ENCODE results near the gene MRFAP1.

The MRFAP1 gene

GRCh38 chr4:6640292-6641163 is at the start of gene MRFAP1:
MRFAP1 (plus strand) TSS chr4:6640685; CDS start chr4:6640863, 178 bp downstream.
- DNase-seq (ENCODE audit: low read depth in 3 of 3, low spot score in 1 of 3), result peak; percentile 83 to 89 (median 84)

GRCh38 chr4:6591313-6591712 is 49.2 kb upstream of the MRFAP1 start:
- no peak for DNase-seq (ENCODE audit: low read depth in 3 of 3, low spot score in 1 of 3)

DNA sequence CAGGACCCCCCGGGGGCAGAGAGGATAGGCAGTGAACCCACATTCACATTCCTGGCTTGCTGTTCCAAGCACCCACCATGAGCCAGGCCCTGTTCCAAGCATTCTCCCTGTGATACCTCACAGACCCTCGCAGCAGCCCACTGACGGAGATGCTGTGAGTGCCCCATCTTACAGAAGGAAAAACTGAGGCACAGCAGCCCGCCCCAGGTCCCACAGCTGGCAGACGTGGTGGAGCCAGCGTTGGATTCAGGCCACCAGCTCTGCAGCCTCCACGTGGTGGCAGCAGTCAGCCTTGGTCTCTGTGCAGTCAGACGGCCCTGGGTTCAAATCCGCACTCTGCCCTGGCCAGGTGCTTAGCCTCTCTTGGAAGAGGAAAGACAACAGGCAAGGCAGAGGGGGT is 48.7 kb upstream of the MRFAP1 start:
- DNase-seq (ENCODE audit: low read depth in 3 of 3, low spot score in 1 of 3), result no peak

GRCh38 chr4:6592804-6593563 is 47.5 kb upstream of the MRFAP1 start:
- no peak for DNase-seq (ENCODE audit: low read depth in 3 of 3, low spot score in 1 of 3)

DNA sequence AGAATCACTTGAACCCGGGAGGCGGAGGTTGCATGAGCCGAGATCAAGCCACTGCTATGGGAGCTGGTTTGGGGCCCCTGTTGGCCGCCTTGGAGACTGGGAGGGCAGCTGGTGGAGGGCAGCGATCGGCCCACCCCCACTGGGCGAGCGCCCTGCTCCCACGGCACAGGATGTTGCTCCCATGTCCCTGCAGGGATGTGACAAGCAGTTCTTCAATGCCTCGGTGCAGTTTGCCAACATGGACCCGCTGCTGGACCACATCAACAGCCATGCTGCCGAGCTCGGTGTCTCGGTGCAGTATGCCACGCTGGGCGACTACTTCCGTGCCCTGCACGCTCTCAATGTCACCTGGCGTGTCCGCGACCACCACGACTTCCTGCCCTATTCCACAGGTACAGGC is 46.1 kb upstream of the MRFAP1 start:
- no peak for DNase-seq (ENCODE audit: low read depth in 3 of 3, low spot score in 1 of 3)

DNA sequence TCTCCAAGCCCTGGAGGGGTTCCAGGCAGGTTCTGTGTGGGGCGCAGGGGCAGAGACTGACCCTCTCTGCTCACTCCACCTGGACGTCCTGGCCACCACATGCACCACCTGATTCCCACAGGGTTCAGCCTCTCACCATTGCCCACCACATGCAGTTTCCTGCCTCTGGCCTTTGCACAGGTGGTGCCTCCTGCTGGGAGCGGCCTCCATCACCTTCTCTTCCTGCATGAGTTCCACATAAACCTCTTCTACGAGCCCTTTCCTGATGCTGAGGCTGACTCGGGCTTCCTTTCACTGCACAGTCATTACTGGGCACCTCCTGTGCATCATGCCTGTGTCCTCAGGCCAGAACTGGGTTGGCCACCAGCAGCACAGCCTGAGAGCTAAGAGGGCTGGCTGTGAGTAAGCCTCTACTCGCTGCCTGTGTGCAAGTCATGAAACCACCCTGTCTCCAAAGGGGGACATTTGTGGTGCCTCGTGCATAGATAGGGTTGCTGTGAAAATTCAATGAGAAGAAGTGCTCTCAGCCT is 45.6 kb upstream of the MRFAP1 start:
- no peak for DNase-seq (ENCODE audit: low read depth in 3 of 3, low spot score in 1 of 3)

DNA sequence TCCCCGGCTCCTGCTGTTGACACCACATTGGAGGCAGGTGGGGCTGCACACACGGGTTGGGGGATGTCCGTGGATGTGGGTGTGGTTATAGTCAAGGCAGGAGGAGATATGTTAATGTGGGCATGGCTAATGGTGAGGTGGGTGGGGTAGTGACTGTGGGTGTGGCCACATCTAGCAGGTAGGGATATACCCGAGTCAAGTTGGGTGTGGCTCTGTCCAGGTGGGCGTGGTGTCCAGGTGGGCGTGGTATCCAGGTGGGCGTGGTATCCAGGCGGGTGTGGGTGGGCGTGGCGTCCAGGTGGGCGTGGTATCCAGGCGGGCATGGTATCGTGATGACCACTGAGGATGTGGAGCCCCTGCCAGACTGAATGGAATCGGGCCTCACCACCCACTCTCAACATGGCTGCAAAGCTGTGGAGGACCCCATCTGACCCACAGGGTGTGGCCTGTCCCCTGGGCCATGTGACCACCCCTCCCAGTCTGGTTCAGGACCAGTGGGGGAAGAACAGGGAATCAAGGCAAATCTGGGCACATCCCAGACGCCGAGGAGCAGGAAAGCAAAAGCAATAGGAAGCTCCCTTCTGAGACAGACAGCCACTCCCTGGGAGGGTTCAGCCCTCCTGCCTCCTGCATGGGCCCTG is 44.5 kb upstream of the MRFAP1 start:
- no peak for DNase-seq (ENCODE audit: low read depth in 3 of 3, low spot score in 1 of 3)

DNA sequence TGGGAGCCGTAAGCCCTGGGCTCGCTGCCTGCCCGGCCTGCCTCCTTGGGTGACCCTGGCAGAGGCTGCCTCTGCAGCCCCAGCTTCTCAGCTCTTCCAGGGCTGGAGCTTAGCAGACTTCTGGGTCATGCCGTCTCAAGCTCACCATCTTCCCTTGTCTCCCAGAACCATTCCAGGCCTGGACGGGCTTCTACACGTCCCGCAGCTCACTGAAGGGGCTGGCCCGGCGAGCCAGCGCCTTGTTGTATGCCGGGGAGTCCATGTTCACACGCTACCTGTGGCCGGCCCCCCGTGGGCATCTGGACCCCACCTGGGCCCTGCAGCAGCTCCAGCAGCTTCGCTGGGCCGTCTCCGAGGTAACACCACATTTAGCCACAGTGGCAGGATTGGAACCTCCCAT is 43.5 kb upstream of the MRFAP1 start:
- no peak for DNase-seq (ENCODE audit: low read depth in 3 of 3, low spot score in 1 of 3)

- no peak for DNase-seq (ENCODE audit: low read depth in 3 of 3, low spot score in 1 of 3)
These were observed 42.4 kb upstream of the MRFAP1 start for GRCh38 chr4:6598127-6598526.

DNA sequence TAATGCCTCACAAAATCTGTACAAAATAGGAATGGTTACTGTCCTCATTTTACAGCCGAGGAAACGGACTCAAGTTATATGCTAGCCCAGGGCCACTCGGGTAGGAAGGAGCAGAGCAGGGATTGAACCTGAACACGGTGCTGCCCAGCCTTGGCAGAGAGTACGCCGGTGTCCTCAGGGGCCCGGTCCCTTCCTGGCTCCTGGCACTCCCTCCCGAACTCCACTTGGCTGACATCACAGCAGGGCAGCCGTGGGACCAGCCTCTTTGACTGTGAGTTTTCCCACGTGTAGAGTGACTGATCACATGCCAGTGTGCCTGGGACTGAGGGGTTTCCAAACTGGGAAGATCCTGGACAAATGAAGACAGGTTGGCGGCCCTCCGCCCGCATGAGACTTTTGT is 41.8 kb upstream of the MRFAP1 start:
- no peak for DNase-seq (ENCODE audit: low read depth in 3 of 3, low spot score in 1 of 3)

GRCh38 chr4:6601661-6602250 is 38.7 kb upstream of the MRFAP1 start:
- DNase-seq (ENCODE audit: low read depth in 3 of 3, low spot score in 1 of 3), result no peak

DNA sequence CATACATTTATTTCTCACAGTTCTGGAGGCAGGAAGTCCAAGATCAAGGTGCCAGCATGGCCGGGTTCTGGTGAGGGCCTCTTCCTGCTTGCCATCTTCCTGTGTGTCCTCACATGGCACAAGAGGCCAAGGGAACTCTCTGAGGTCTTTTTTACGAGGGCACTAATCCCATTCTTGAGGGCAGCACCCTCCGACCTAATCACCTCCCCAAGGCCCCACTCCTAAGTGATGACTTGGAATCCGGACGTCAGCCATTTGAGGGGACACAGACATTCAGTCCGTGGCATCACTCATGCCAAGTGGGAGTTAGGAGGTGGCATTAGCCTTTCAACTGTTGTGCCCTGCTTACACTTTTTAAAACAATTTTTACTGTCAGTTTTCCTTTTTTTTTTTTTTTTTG is 38.2 kb upstream of the MRFAP1 start:
- no peak for DNase-seq (ENCODE audit: low read depth in 3 of 3, low spot score in 1 of 3)

- DNase-seq (ENCODE audit: low read depth in 3 of 3, low spot score in 1 of 3), result no peak
These were observed 37.4 kb upstream of the MRFAP1 start for GRCh38 chr4:6603128-6603527.

GRCh38 chr4:6605114-6605513 is 35.4 kb upstream of the MRFAP1 start:
- no peak for DNase-seq (ENCODE audit: low read depth in 3 of 3, low spot score in 1 of 3)

- DNase-seq (ENCODE audit: low read depth in 3 of 3, low spot score in 1 of 3), result no peak
These were observed 34.9 kb upstream of the MRFAP1 start for GRCh38 chr4:6605605-6606004.

DNA sequence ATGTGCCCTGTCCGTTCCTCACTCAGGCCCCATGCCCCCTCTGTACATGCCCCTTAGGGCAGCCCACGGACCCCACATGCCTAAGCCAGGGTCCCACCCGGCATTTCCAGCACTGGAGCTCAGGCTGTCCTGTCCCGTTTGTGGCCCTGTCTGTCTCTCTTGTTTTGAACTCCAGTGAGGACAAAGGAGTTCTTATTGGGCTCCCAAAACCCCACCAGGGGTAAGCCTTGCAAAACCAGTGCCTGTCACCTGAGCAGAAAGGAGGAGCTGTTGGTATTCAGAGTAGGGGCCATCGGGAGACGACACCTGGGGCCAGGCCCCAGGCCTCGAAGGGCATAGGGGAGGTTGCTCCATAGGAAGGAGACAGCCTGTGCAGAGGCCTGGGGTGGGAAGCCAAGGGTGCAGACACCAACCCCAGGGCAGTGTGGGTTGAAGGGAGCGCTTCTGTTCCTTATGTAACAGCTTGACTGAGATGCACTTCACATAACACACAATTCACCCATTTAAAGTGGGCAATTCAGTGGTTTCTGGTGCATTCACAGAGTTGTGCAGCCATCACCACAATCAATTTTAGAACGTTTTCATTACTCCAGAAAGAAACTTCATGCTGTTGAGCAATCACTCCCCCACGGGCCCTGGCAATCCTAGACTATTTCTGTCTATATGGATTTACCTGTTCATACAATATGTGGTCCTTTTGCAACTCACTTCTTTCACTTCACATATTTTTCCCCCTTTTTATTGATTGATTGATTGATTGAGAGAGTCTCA is 33.8 kb upstream of the MRFAP1 start:
- DNase-seq (ENCODE audit: low read depth in 3 of 3, low spot score in 1 of 3), result no peak

- no peak for DNase-seq (ENCODE audit: low read depth in 3 of 3, low spot score in 1 of 3)
These were observed 33.0 kb upstream of the MRFAP1 start for GRCh38 chr4:6607368-6608055.

DNA sequence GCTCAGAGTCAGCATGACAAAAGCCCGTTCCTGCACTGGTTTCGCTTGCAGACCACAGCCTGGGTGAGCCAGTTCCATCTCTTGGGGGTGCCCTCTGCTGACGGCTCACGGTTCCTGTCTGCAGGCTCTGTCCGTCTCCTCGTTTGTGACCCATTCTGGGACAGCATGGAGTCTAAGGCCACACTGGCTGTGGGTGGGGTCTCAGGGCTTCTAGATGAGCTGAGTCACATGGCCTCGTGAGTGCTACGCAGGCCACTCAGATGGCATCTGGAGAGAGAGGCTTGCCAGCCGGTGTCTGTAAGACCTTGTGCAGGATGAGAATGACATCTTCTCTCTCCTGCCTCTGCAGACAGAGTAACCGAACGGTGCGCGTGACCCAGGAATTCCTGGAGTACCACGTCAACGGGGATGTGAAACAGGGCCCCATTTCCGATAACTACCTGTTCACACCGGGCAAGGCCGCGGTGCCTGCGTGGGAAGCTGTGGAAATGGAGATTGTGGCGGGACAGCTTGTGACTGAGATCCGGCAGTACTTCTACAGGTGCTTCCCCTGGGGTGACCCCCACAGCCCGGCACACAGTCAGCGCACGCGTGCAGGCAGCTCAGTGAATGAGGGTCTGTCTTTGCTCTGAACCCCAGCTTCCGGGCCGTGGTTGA is 31.6 kb upstream of the MRFAP1 start:
- no peak for DNase-seq (ENCODE audit: low read depth in 3 of 3, low spot score in 1 of 3)

GRCh38 chr4:6609415-6610079 is 30.9 kb upstream of the MRFAP1 start:
- no peak for DNase-seq (ENCODE audit: low read depth in 3 of 3, low spot score in 1 of 3)

Data from stimulated activated CD4-positive, alpha-beta T cell treated with anti-CD3 and anti-CD28 coated beads, TNF-alpha, amount 100 ng/mL, for 1 hour (primary cell).